CD4-positive, alpha-beta T cell (primary cell): ENCODE results near the gene DOCK9. TPM values are rescaled to one million over a fixed set of nuclear protein-coding genes. Genes with fewer than 3 reads are reported as not detected.

Experiments used
- ATAC-seq: fragments of 200-7000 bp; cut with Tn5 transposase; one replicate; pipeline ENCODE4 v1.10.0; 2022; ENCODE audit warnings: mild to moderate bottlenecking; ENCODE audit not compliant: poor library complexity
- CTCF ChIA-PET: fragments of 350-600 bp; sonication (Branson Sonifier 250); formaldehyde crosslinking; loops from one replicate; lab custom pipeline; 2021; ENCODE audit warnings: antibody characterized with exemption, inconsistent platforms; lab: Charles Lee
- POLR2A ChIA-PET: fragments of 350-600 bp; sonication (Branson Sonifier 250); formaldehyde crosslinking; loops from one replicate; lab custom pipeline; 2021; ENCODE audit warnings: antibody characterized with exemption, inconsistent platforms; lab: Charles Lee
- DNase-seq, 14 experiments: peaks; one replicate each; pipeline ENCODE4 v3.0.0-alpha.2; 2013 to 2020; ENCODE audit warnings: mixed read lengths in 2 of 14
- H3K27ac ChIP-seq, 2 donors: one replicate each; pipeline versions ENCODE4 v1.5.1 to v1.7.0; 2013; ENCODE audit warnings: low read length in 2 of 2, low read depth in 1 of 2, mild to moderate bottlenecking in 1 of 2
- H3K27me3 ChIP-seq, 2 experiments: 1 replicate in 1 of 2; 2 replicates in 1 of 2; pipeline versions ENCODE4 v1.6.1 to v1.7.0; 2013; ENCODE audit warnings: low read length in 2 of 2, control low read depth in 1 of 2, mild to moderate bottlenecking in 1 of 2, moderate library complexity in 1 of 2; ENCODE audit not compliant: insufficient read depth in 2 of 2, control insufficient read depth in 1 of 2
- H3K36me3 ChIP-seq: one replicate; pipeline ENCODE4 v1.6.1; 2013; ENCODE audit warnings: low read length, control low read depth; ENCODE audit not compliant: insufficient read depth
- H3K4me1 ChIP-seq: one replicate; pipeline ENCODE4 v1.6.1; 2013; ENCODE audit warnings: low read length, control low read depth; ENCODE audit not compliant: insufficient read depth
- H3K4me3 ChIP-seq: one replicate; pipeline ENCODE4 v1.5.1; 2013; ENCODE audit warnings: mild to moderate bottlenecking, low read length, moderate library complexity
- H3K9me3 ChIP-seq, 2 experiments: 1 replicate in 1 of 2; 2 replicates in 1 of 2; pipeline versions ENCODE4 v1.6.1 to v1.7.0; 2013; ENCODE audit warnings: low read length in 2 of 2, mild to moderate bottlenecking in 2 of 2, control low read depth in 1 of 2, moderate library complexity in 1 of 2; ENCODE audit not compliant: control insufficient read depth in 1 of 2, insufficient read depth in 1 of 2
- H3K27ac Mint-ChIP-seq: one replicate; pipeline ENCODE4 v1.8.0; 2020; ENCODE audit warnings: mixed read lengths
- H3K27me3 Mint-ChIP-seq: one replicate; pipeline ENCODE4 v1.8.0; 2021; ENCODE audit warnings: mixed read lengths
- H3K36me3 Mint-ChIP-seq: one replicate; pipeline ENCODE4 v1.8.0; 2021; ENCODE audit warnings: low read depth, mixed read lengths
- H3K4me1 Mint-ChIP-seq: one replicate; pipeline ENCODE4 v1.8.0; 2021; ENCODE audit warnings: low read depth, mixed read lengths
- H3K4me3 Mint-ChIP-seq: one replicate; pipeline ENCODE4 v1.8.0; 2020; ENCODE audit warnings: mild to moderate bottlenecking, mixed read lengths
- H3K9me3 Mint-ChIP-seq: one replicate; pipeline ENCODE4 v1.8.0; 2020; ENCODE audit warnings: mixed read lengths
- CTCF ChIP-seq: fragments of 200-600 bp; IDR thresholded peaks from one replicate; pipeline ENCODE4 v1.8.0; 2022; ENCODE audit warnings: antibody characterized with exemption, mild to moderate bottlenecking
- intact Hi-C, 2 experiments: fragments of 100-400 bp; cut with DNase I in 1 of 2; cut with micrococcal nuclease in 1 of 2; formaldehyde crosslinking; loops; one replicate each; pipeline versions ENCODE4 v1.15.1 to v1.9.0; 2023 to 2025; cut with DNase I, micrococcal nuclease
- total RNA-seq, 174 experiments: library from RNA in 2 of 174; stranded (reverse) in 2 of 174; gene quantifications; one replicate each; pipeline ENCODE4 v1.2.3 and lab custom pipeline; 2021 to 2026

The DOCK9 gene
- total RNA-seq, 2 experiments from 2014 or later: 76.3 to 79.3 TPM

GRCh38 chr13:98994080-98994479, 16.2 kb upstream of the DOCK9 start:
- no peak for TF ChIP-seq CTCF
- H3K4me1 ChIP-seq: peaks cover 45% of the 10 kb centered on the region
- POLR2A ChIA-PET: interaction anchor here (0.6 to 1.8 kb wide), 9 partner anchors 8 to 94 kb away, joined by 3 to 7 read pairs (median 5); no protein-coding TSS in a partner anchor
- no peak for DNase-seq
- intact Hi-C loops: loop anchor here in 1 of 2 experiments (10.0 kb wide), 1 partner anchor 79 kb away; no protein-coding TSS in a partner anchor
- Mint-ChIP-seq H3K36me3 (peaks cover 9% of the 10 kb centered on the region), H3K27me3 (no peaks in the 10 kb centered on the region), H3K4me3 (peak overlapping the region; percentile 9), H3K9me3 (no peaks in the 10 kb centered on the region), H3K4me1 (peaks cover 85% of the 10 kb centered on the region), H3K27ac (peak overlapping the region; percentile 94)
- no peaks in the 10 kb centered on the region for H3K9me3 ChIP-seq
- no peak overlapping the region for H3K27ac ChIP-seq
- no peak for ATAC-seq
- no peaks in the 10 kb centered on the region for H3K27me3 ChIP-seq
- no peaks in the 10 kb centered on the region for H3K36me3 ChIP-seq
- CTCF ChIA-PET: interaction anchor here (1.0 to 1.3 kb wide), 2 partner anchors 22 to 443 kb away, joined by 3 to 4 read pairs; no protein-coding TSS in a partner anchor
- H3K4me3 ChIP-seq: no peak overlapping the region

- H3K9me3 ChIP-seq: no peaks in the 10 kb centered on the region
- Mint-ChIP-seq H3K4me1 (peaks cover 82% of the 10 kb centered on the region), H3K4me3 (no peak overlapping the region), H3K27ac (peak overlapping the region; percentile 94), H3K9me3 (no peaks in the 10 kb centered on the region), H3K36me3 (peaks cover 4% of the 10 kb centered on the region), H3K27me3 (no peaks in the 10 kb centered on the region)
- H3K36me3 ChIP-seq: no peaks in the 10 kb centered on the region
- POLR2A ChIA-PET: interaction anchor here (0.6 kb wide), 2 partner anchors 14 to 237 kb away, joined by 3 read pairs; no protein-coding TSS in a partner anchor
- intact Hi-C loops: loop anchor here in 1 of 2 experiments (10.0 kb wide), 1 partner anchor 78 kb away; no protein-coding TSS in a partner anchor
- no peaks in the 10 kb centered on the region for H3K27me3 ChIP-seq
- H3K27ac ChIP-seq: no peak overlapping the region
- H3K4me3 ChIP-seq: no peak overlapping the region
- H3K4me1 ChIP-seq: peaks cover 32% of the 10 kb centered on the region
- ATAC-seq: no peak
- CTCF ChIA-PET: no interaction called here
- no peak for DNase-seq
- TF ChIP-seq CTCF: no peak
Observed at GRCh38 chr13:98992355-98992754, 14.5 kb upstream of the DOCK9 start.

DNA sequence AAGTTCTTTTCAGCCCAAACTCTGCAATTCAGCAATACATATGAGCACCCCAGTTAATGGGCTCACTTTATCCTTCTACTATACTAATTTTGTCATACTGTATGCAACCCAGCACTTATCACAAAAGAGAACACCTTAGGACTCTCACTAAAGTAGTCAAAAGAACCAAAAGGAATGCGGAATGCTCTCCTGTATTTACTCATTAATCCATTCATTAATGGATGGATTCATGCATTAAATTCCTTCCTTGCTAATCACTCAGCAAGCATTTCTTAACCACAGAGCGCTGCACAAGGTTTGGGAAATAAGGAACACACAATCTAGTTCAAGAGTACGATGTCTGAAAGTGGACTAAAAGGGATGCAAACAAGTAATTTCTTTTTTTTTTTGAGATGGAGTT, 12.8 kb upstream of the DOCK9 start:
- no peaks in the 10 kb centered on the region for H3K27me3 ChIP-seq
- H3K36me3 ChIP-seq: no peaks in the 10 kb centered on the region
- H3K27me3 Mint-ChIP-seq: no peaks in the 10 kb centered on the region
- no peak for ATAC-seq
- peaks cover 4% of the 10 kb centered on the region for H3K36me3 Mint-ChIP-seq
- peaks cover 21% of the 10 kb centered on the region for H3K4me1 ChIP-seq
- intact Hi-C loops: loop anchor here in 1 of 2 experiments (10.0 kb wide), 1 partner anchor 76 kb away; no protein-coding TSS in a partner anchor
- ChIA-PET POLR2A (no interaction called here), CTCF (no interaction called here)
- TF ChIP-seq CTCF: no peak
- H3K27ac ChIP-seq: no peak overlapping the region
- H3K27ac Mint-ChIP-seq: peak overlapping the region; percentile 70
- DNase-seq: no peak
- no peaks in the 10 kb centered on the region for H3K9me3 Mint-ChIP-seq
- no peak overlapping the region for H3K4me3 Mint-ChIP-seq
- H3K9me3 ChIP-seq: no peaks in the 10 kb centered on the region
- no peak overlapping the region for H3K4me3 ChIP-seq
- H3K4me1 Mint-ChIP-seq: peaks cover 80% of the 10 kb centered on the region
